NCI-H1930 (cell line): ENCODE measurements around the gene TRIM15.
A peak's percentile ranks its signal among the peaks of the same experiment; 100 is the strongest.
"Not testable (repeated sequence)": the region's sequence is repeated elsewhere in the genome, so short reads cannot be mapped to it uniquely, and the experiment has no call there.

ENCODE experiments used
- DNase-seq, 2 experiments: peaks; one replicate each; lab custom pipeline; 2025; lab: John Stamatoyannopoulos, UW

TRIM15 gene

GRCh38 chr6:30163090-30163917, at the start of gene TRIM15:
Gene TRIM15, plus strand, starts transcription at chr6:30163546. Its CDS starts 139 bp downstream, at chr6:30163685.
- DNase-seq: no peak

GRCh38 chr6:30113841-30114240, 49.5 kb upstream of the TRIM15 start:
- no peak for DNase-seq

- no peak for DNase-seq
Observed at GRCh38 chr6:30116724-30117123, 46.6 kb upstream of the TRIM15 start.

- not testable (repeated sequence) for DNase-seq
Observed at GRCh38 chr6:30118691-30119090, 44.7 kb upstream of the TRIM15 start.

- no peak for DNase-seq
Observed at GRCh38 chr6:30121446-30122366, 41.6 kb upstream of the TRIM15 start.

GRCh38 chr6:30122515-30122914, 40.8 kb upstream of the TRIM15 start:
- DNase-seq: no peak

GRCh38 chr6:30127238-30128093, 35.9 kb upstream of the TRIM15 start:
- no peak for DNase-seq

GRCh38 chr6:30129265-30130178, 33.8 kb upstream of the TRIM15 start:
- no peak for DNase-seq

- DNase-seq: no peak
Observed at GRCh38 chr6:30130179-30130679, 33.1 kb upstream of the TRIM15 start.

- DNase-seq: peak; percentile 70 to 80
Observed at GRCh38 chr6:30130887-30131862, 32.2 kb upstream of the TRIM15 start.

GRCh38 chr6:30131947-30132497, 31.3 kb upstream of the TRIM15 start:
- no peak for DNase-seq

GRCh38 chr6:30135147-30135546, 28.2 kb upstream of the TRIM15 start:
- DNase-seq: no peak

- DNase-seq: no peak
Observed at GRCh38 chr6:30135757-30136156, 27.6 kb upstream of the TRIM15 start, which contains the start of gene TRIM40. Gene TRIM40, plus strand, starts transcription at chr6:30136140. Its CDS starts 897 bp downstream, at chr6:30137037.

GRCh38 chr6:30136570-30137286, 26.6 kb upstream of the TRIM15 start:
- no peak for DNase-seq

GRCh38 chr6:30140240-30140639, 23.1 kb upstream of the TRIM15 start:
- not testable (repeated sequence) for DNase-seq

- DNase-seq: no peak
Observed at GRCh38 chr6:30142665-30143064, 20.7 kb upstream of the TRIM15 start.

GRCh38 chr6:30143780-30144179, 19.6 kb upstream of the TRIM15 start:
- DNase-seq: no peak

GRCh38 chr6:30144811-30145210, 18.5 kb upstream of the TRIM15 start:
- DNase-seq: no peak
